PC-3 (cell line): ENCODE results near the gene MLLT10. TPM values are rescaled to one million over a fixed set of nuclear protein-coding genes. Genes with fewer than 3 reads are reported as not detected.

Experiments used
- ATAC-seq: fragments of 200-7000 bp; cut with Tn5 transposase; 2 replicates; pipeline ENCODE4 v1.9.1; 2020; ENCODE audit warnings: mild to moderate bottlenecking, moderate library complexity
- BruUV-seq: library from RNA; stranded (reverse); fragments of 400-500 nt; replicated peaks from 2 replicates; lab custom pipeline; 2021; lab: Mats Ljungman, UMichigan
- CTCF ChIA-PET: fragments of 300-600 bp; sonication (Branson Sonifier 250); formaldehyde crosslinking; loops from one replicate; lab custom pipeline; 2022; ENCODE audit warnings: antibody characterized with exemption; lab: Charles Lee
- POLR2A ChIA-PET: fragments of 300-600 bp; sonication (Branson Sonifier 250); formaldehyde crosslinking; loops from one replicate; lab custom pipeline; 2022; ENCODE audit warnings: antibody characterized with exemption; ENCODE audit not compliant: unreplicated experiment; lab: Charles Lee
- DNase-seq: peaks from one replicate; pipeline ENCODE4 v3.0.0-alpha.2; 2015
- H2AFZ ChIP-seq: fragments of 300-600 bp; sonication (generic); 2 replicates; pipeline ENCODE4 v1.6.0; 2016; ENCODE audit warnings: antibody characterized with exemption, low read length
- H3F3A ChIP-seq: fragments of 300-600 bp; sonication (generic); one replicate; pipeline ENCODE4 v1.6.0; 2017; ENCODE audit warnings: antibody characterized with exemption, low read length, control low read depth, mild to moderate bottlenecking; ENCODE audit not compliant: unreplicated experiment
- H3K27ac ChIP-seq: fragments of 300-600 bp; sonication (generic); 2 replicates; pipeline ENCODE4 v1.5.1; 2016; ENCODE audit warnings: mild to moderate bottlenecking, low read length
- H3K27me3 ChIP-seq: fragments of 300-600 bp; sonication (generic); 2 replicates; pipeline ENCODE4 v1.6.1; 2016; ENCODE audit warnings: low read length, mixed read lengths
- H3K36me3 ChIP-seq: fragments of 300-600 bp; sonication (generic); 2 replicates; pipeline ENCODE4 v1.6.1; 2016; ENCODE audit warnings: low read depth, mixed run types, low read length, mixed read lengths
- H3K4me1 ChIP-seq: fragments of 300-600 bp; sonication (generic); 2 replicates; pipeline ENCODE4 v1.5.1; 2016; ENCODE audit warnings: low read length; ENCODE audit not compliant: insufficient read depth
- H3K4me2 ChIP-seq: fragments of 300-600 bp; sonication (generic); 2 replicates; pipeline ENCODE4 v1.6.0; 2016; ENCODE audit warnings: low read length
- H3K4me3 ChIP-seq: fragments of 300-600 bp; sonication (generic); 2 replicates; pipeline ENCODE4 v1.5.1; 2016; ENCODE audit warnings: mild to moderate bottlenecking, low read length, mixed read lengths
- H3K79me2 ChIP-seq: fragments of 300-600 bp; sonication (generic); 2 replicates; pipeline ENCODE4 v1.6.1; 2017; ENCODE audit warnings: low read length, mixed read lengths
- H3K9ac ChIP-seq: fragments of 300-600 bp; sonication (generic); 2 replicates; pipeline ENCODE4 v1.6.0; 2016; ENCODE audit warnings: mild to moderate bottlenecking, low read length
- H3K9me2 ChIP-seq: fragments of 300-600 bp; sonication (generic); replicated peaks from 2 replicates; pipeline ENCODE4 v1.6.1; 2016; ENCODE audit warnings: mixed run types, low read length, mixed read lengths
- H3K9me3 ChIP-seq: fragments of 300-600 bp; sonication (generic); 2 replicates; pipeline ENCODE4 v1.6.1; 2016; ENCODE audit warnings: low read length, mixed read lengths
- H4K20me1 ChIP-seq: fragments of 300-600 bp; sonication (generic); 2 replicates; pipeline ENCODE4 v1.6.1; 2016; ENCODE audit warnings: low read length, mixed read lengths
- EZH2 ChIP-seq: fragments of 300-600 bp; sonication (generic); IDR thresholded peaks from one replicate; pipeline ENCODE4 v1.6.1; 2017; ENCODE audit warnings: antibody characterized with exemption, mild to moderate bottlenecking, low read length; ENCODE audit not compliant: unreplicated experiment
- EZH2phosphoT487 ChIP-seq: fragments of 300-600 bp; sonication (generic); IDR thresholded peaks from 2 replicates; pipeline ENCODE4 v1.6.1; 2018; ENCODE audit warnings: mild to moderate bottlenecking, antibody characterized with exemption, low read length, borderline replicate concordance
- intact Hi-C: fragments of 100-400 bp; cut with micrococcal nuclease; formaldehyde crosslinking; loops from 2 replicates; pipeline ENCODE4 v1.9.0; 2023
- total RNA-seq: library from RNA; depleted of rRNA; stranded (reverse); fragments of >200 nt; gene quantifications from 2 replicates; pipeline ENCODE4 v1.2.3, GENCODE V29; 2014
- TF ChIP-seq, protein P1 (sequence below): fragments of 300-600 bp; sonication (generic); conservative IDR thresholded peaks from 2 replicates; pipeline ENCODE4 v1.5.1; 2017; ENCODE audit warnings: antibody characterized with exemption, low read depth, mild to moderate bottlenecking, low read length

MLLT10 gene
- total RNA-seq, 1 experiment from 2014 or later: 32.5 TPM

DNA sequence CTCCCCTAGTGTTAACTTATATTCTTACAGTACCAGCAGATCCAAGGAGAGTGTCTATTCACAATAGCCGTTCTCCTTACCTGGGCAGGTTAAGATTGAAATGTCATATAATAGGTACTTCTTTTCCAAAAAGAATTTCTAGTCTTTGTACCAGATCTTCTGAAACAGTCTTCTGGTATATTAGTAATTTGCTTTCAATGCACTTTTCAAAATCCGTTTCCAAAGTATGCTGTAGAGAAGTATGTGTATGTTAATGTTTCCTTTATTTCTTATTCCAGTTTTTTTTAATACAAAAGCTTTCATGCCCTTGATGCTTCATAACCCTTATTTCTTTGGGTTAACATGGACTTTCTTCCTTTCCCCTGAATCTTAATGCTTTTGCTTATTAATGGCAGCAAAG, 188.2 kb downstream of the MLLT10 start:
- H3K9ac ChIP-seq: no peak overlapping the region
- H3K4me2 ChIP-seq: no peak overlapping the region
- no peak overlapping the region for H3K4me3 ChIP-seq
- no peaks in the 10 kb centered on the region for H3K9me3 ChIP-seq
- H3K9me2 ChIP-seq: no peaks in the 10 kb centered on the region
- no peaks in the 10 kb centered on the region for H3K27me3 ChIP-seq
- H4K20me1 ChIP-seq: 0 out of 2 replicates have a peak, but pooled peaks cover 5% of the 10 kb centered on the region
- DNase-seq (no peak), ATAC-seq (no peak)
- H3K27ac ChIP-seq: no peak overlapping the region
- intact Hi-C loops: loop anchor here (10.0 kb wide), 1 partner anchor 197 kb away; the partner anchor contains the start of gene SKIDA1
- H3K4me1 ChIP-seq: peaks cover 27% of the 10 kb centered on the region
- CTCF ChIA-PET: no interaction called here
- no peaks in the 10 kb centered on the region for H3K36me3 ChIP-seq
- no peaks in the 10 kb centered on the region for H3K79me2 ChIP-seq
- POLR2A ChIA-PET: no interaction called here
- no peak for TF ChIP-seq EZH2
- TF ChIP-seq EZH2phosphoT487: no peak
- TF ChIP-seq, protein P1, sequence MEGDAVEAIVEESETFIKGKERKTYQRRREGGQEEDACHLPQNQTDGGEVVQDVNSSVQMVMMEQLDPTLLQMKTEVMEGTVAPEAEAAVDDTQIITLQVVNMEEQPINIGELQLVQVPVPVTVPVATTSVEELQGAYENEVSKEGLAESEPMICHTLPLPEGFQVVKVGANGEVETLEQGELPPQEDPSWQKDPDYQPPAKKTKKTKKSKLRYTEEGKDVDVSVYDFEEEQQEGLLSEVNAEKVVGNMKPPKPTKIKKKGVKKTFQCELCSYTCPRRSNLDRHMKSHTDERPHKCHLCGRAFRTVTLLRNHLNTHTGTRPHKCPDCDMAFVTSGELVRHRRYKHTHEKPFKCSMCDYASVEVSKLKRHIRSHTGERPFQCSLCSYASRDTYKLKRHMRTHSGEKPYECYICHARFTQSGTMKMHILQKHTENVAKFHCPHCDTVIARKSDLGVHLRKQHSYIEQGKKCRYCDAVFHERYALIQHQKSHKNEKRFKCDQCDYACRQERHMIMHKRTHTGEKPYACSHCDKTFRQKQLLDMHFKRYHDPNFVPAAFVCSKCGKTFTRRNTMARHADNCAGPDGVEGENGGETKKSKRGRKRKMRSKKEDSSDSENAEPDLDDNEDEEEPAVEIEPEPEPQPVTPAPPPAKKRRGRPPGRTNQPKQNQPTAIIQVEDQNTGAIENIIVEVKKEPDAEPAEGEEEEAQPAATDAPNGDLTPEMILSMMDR: no peak
- no peaks in the 10 kb centered on the region for H3F3A ChIP-seq
- H2AFZ ChIP-seq: no peak overlapping the region
- no TSS peak for BruUV-seq

- no peak overlapping the region for H3K4me3 ChIP-seq
- peak overlapping the region; percentile 43 for H3K4me2 ChIP-seq
- no peaks in the 10 kb centered on the region for H3K79me2 ChIP-seq
- H3K36me3 ChIP-seq: peaks cover 6% of the 10 kb centered on the region; the same call in 1 of the 2 replicates
- H3K9me3 ChIP-seq: no peaks in the 10 kb centered on the region
- ChIA-PET POLR2A (no interaction called here), CTCF (interaction anchor here (0.5 to 0.6 kb wide), 2 partner anchors 449 to 920 kb away, joined by 3 to 8 read pairs; no protein-coding TSS in a partner anchor)
- H3K9me2 ChIP-seq: no peaks in the 10 kb centered on the region
- no peak overlapping the region for H2AFZ ChIP-seq
- DNase-seq (no peak), ATAC-seq (no peak; the same call in 1 of the 2 replicates)
- no TSS peak for BruUV-seq
- H3F3A ChIP-seq: no peaks in the 10 kb centered on the region
- peak overlapping the region; percentile 20 for H3K27ac ChIP-seq
- peaks cover 29% of the 10 kb centered on the region for H3K4me1 ChIP-seq
- 0 out of 2 replicates have a peak, but pooled peaks cover 5% of the 10 kb centered on the region for H4K20me1 ChIP-seq
- no peak overlapping the region for H3K9ac ChIP-seq
- intact Hi-C loops: loop anchor here (10.0 kb wide), 1 partner anchor 199 kb away; the partner anchor contains the start of gene SKIDA1
- H3K27me3 ChIP-seq: no peaks in the 10 kb centered on the region
- TF ChIP-seq, protein P1: no peak
- TF ChIP-seq EZH2phosphoT487 (no peak), EZH2 (no peak)
Observed at GRCh38 chr10:21724020-21724589, 190.1 kb downstream of the MLLT10 start.
